Measurements from ENCODE around the gene VWA7.

The VWA7 gene

DNA sequence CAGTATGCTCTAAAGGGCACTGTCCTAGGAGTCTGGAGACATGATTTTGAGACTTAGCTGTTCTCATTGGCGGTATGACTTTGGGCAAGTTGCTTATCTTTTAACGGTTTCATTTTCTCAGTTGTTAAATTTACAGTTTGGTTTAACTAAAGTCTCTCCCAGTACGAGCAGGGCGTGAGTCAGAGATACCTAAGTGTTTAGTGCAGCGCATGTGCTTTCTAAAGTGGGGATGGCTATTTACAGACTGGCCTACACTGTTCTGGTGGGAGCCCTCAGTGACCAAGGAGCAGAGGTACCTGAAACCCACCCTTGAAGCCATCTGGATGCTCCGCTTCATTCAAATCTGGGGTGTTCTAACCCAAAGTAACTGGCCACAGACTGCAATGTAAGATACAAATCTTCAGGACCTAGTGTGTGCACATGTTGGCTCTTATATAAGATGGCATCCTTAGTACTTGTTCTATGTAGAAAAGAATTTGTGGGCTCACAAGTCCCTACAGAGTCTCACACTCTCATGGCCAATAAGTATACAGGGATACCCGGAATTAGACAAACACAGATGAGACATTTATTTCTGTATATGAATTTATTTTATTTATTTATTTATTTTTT is 26.6 kb downstream of the VWA7 start:
- TF ChIP-seq POLR2AphosphoS5 (IDR thresholded peaks at IDR 0.05; ENCODE audit: low read depth, low read length) = 0 out of 2 replicates have a peak, but pooled peaks have one; percentile 4
- TF ChIP-seq, protein P1, sequence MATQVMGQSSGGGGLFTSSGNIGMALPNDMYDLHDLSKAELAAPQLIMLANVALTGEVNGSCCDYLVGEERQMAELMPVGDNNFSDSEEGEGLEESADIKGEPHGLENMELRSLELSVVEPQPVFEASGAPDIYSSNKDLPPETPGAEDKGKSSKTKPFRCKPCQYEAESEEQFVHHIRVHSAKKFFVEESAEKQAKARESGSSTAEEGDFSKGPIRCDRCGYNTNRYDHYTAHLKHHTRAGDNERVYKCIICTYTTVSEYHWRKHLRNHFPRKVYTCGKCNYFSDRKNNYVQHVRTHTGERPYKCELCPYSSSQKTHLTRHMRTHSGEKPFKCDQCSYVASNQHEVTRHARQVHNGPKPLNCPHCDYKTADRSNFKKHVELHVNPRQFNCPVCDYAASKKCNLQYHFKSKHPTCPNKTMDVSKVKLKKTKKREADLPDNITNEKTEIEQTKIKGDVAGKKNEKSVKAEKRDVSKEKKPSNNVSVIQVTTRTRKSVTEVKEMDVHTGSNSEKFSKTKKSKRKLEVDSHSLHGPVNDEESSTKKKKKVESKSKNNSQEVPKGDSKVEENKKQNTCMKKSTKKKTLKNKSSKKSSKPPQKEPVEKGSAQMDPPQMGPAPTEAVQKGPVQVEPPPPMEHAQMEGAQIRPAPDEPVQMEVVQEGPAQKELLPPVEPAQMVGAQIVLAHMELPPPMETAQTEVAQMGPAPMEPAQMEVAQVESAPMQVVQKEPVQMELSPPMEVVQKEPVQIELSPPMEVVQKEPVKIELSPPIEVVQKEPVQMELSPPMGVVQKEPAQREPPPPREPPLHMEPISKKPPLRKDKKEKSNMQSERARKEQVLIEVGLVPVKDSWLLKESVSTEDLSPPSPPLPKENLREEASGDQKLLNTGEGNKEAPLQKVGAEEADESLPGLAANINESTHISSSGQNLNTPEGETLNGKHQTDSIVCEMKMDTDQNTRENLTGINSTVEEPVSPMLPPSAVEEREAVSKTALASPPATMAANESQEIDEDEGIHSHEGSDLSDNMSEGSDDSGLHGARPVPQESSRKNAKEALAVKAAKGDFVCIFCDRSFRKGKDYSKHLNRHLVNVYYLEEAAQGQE (IDR thresholded peaks at IDR 0.05; ENCODE audit: insufficient read depth in 1 of 2, low read depth in 2 of 2, low read length in 2 of 2) = no peak
- TF ChIP-seq FOXP2 (optimal IDR thresholded peaks at IDR 0.05; ENCODE audit: borderline replicate concordance, extremely low read depth, extremely low read length, insufficient read depth) = no peak
- no peak for TF ChIP-seq TAF1 (IDR thresholded peaks at IDR 0.05; ENCODE audit: borderline replicate concordance, insufficient read depth, low read length)
- TF ChIP-seq SIN3A (IDR thresholded peaks at IDR 0.05; ENCODE audit: borderline replicate concordance, insufficient read depth, low read length) = no peak

GRCh38 chr6:31749301-31750036 is 27.7 kb downstream of the VWA7 start:
- TF ChIP-seq, protein P1 (IDR thresholded peaks at IDR 0.05; ENCODE audit: insufficient read depth in 1 of 2, low read depth in 2 of 2, low read length in 2 of 2) = no peak
- no peak for TF ChIP-seq SIN3A (IDR thresholded peaks at IDR 0.05; ENCODE audit: borderline replicate concordance, insufficient read depth, low read length)
- 0 out of 2 replicates have a peak, but pooled peaks have one; percentile 7 for TF ChIP-seq POLR2AphosphoS5 (IDR thresholded peaks at IDR 0.05; ENCODE audit: low read depth, low read length)

DNA sequence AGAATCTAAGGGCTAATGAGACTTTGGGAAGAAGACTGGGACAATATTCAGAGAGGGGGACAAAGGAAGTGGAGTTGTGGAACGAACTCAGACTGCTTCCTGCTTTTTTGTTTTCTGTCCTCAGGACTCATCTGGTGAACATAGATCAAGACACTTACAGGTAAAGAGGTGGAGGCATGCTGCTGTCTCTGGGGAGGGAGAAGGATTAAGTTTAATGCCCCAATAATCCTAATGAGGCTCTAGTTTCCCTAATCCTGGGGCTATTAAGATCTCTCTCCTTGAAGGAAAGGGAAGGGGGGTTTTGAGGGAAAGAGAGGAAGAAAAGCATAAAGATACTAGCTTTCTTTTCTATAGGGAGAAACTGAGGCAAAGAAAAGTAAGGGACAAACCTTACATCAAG is 32.7 kb downstream of the VWA7 start:
- no peak for TF ChIP-seq POLR2AphosphoS5 (IDR thresholded peaks at IDR 0.05; ENCODE audit: low read depth, low read length)
- no peak for TF ChIP-seq TAF1 (IDR thresholded peaks at IDR 0.05; ENCODE audit: borderline replicate concordance, insufficient read depth, low read length)
- TF ChIP-seq, protein P1 (IDR thresholded peaks at IDR 0.05; ENCODE audit: insufficient read depth in 1 of 2, low read depth in 2 of 2, low read length in 2 of 2) = no peak
- no peak for TF ChIP-seq SIN3A (IDR thresholded peaks at IDR 0.05; ENCODE audit: borderline replicate concordance, insufficient read depth, low read length)
- TF ChIP-seq FOXP2 (optimal IDR thresholded peaks at IDR 0.05; ENCODE audit: borderline replicate concordance, extremely low read depth, extremely low read length, insufficient read depth) = no peak

- TF ChIP-seq, protein P1 (IDR thresholded peaks at IDR 0.05; ENCODE audit: insufficient read depth in 1 of 2, low read depth in 2 of 2, low read length in 2 of 2) = no peak
- TF ChIP-seq TAF1 (IDR thresholded peaks at IDR 0.05; ENCODE audit: borderline replicate concordance, insufficient read depth, low read length) = no peak
- no peak for TF ChIP-seq SIN3A (IDR thresholded peaks at IDR 0.05; ENCODE audit: borderline replicate concordance, insufficient read depth, low read length)
- no peak for TF ChIP-seq POLR2AphosphoS5 (IDR thresholded peaks at IDR 0.05; ENCODE audit: low read depth, low read length)
- TF ChIP-seq FOXP2 (optimal IDR thresholded peaks at IDR 0.05; ENCODE audit: borderline replicate concordance, extremely low read depth, extremely low read length, insufficient read depth) = no peak
Observed at GRCh38 chr6:31742894-31743293, 34.2 kb downstream of the VWA7 start.

Data from PFSK-1 (cell line).